SK-N-SH treated with all-trans-retinoic acid at 6 μM for 48 hours (cell line): ENCODE results near the gene TBCD.

Experiments used
- ATAC-seq: fragments of 200-7000 bp; cut with Tn5 transposase; 3 replicates; pipeline ENCODE4 v1.9.1; 2020; ENCODE audit warnings: mild to moderate bottlenecking, moderate library complexity
- ARNTL ChIP-seq: fragments of 450-650 bp; formaldehyde crosslinking; IDR thresholded peaks from 2 replicates; pipeline ENCODE4 v1.5.0; 2020; ENCODE audit warnings: low read depth, mild to moderate bottlenecking, moderate library complexity, borderline replicate concordance
- CSDC2 ChIP-seq: fragments of 250-450 bp; sonication (Bioruptor Pico); IDR thresholded peaks from 2 replicates; pipeline ENCODE4 v1.5.0; 2020; ENCODE audit warnings: mild to moderate bottlenecking, moderate library complexity
- ESRRG ChIP-seq: fragments of 250-450 bp; sonication (Bioruptor Pico); IDR thresholded peaks from 2 replicates; pipeline ENCODE4 v1.6.1; 2021; ENCODE audit warnings: mild to moderate bottlenecking
- GLIS3 ChIP-seq: fragments of 250-450 bp; sonication (Bioruptor Pico); IDR thresholded peaks from 2 replicates; pipeline ENCODE4 v1.5.0; 2020; ENCODE audit warnings: mild to moderate bottlenecking, moderate library complexity
- ISL1 ChIP-seq: fragments of 250-450 bp; sonication (Bioruptor Pico); IDR thresholded peaks from 2 replicates; pipeline ENCODE4 v2.1.2; 2022; ENCODE audit warnings: mild to moderate bottlenecking, moderate library complexity
- OSR1 ChIP-seq: fragments of 250-450 bp; sonication (Bioruptor Pico); IDR thresholded peaks from 2 replicates; pipeline ENCODE4 v1.8.0; 2022; ENCODE audit warnings: moderate library complexity, mild to moderate bottlenecking, inconsistent platforms
- RARB ChIP-seq: fragments of 250-450 bp; sonication (Bioruptor Pico); IDR thresholded peaks from 2 replicates; pipeline ENCODE4 v1.8.0; 2021; ENCODE audit warnings: mild to moderate bottlenecking, moderate library complexity
- SNAI2 ChIP-seq: fragments of 250-450 bp; sonication (Bioruptor Pico); IDR thresholded peaks from 2 replicates; pipeline ENCODE4 v1.5.0; 2020; ENCODE audit warnings: mild to moderate bottlenecking, moderate library complexity
- TCF4 ChIP-seq: fragments of 250-450 bp; sonication (Bioruptor Pico); IDR thresholded peaks from 2 replicates; pipeline ENCODE4 v1.8.0; 2021; ENCODE audit warnings: mild to moderate bottlenecking, moderate library complexity, borderline replicate concordance
- TOX ChIP-seq: fragments of 250-450 bp; sonication (Bioruptor Pico); IDR thresholded peaks from 2 replicates; pipeline ENCODE4 v1.8.0; 2021; ENCODE audit warnings: mild to moderate bottlenecking, moderate library complexity, borderline replicate concordance
- ZC3H10 ChIP-seq: fragments of 250-450 bp; sonication (Bioruptor Pico); IDR thresholded peaks from 2 replicates; pipeline ENCODE4 v1.5.1; 2021; ENCODE audit warnings: mild to moderate bottlenecking, moderate library complexity
- ZFP3 ChIP-seq: fragments of 250-450 bp; sonication (Bioruptor Pico); IDR thresholded peaks from 2 replicates; pipeline ENCODE4 v1.5.0; 2020; ENCODE audit warnings: mild to moderate bottlenecking, moderate library complexity
- ZFP30 ChIP-seq: fragments of 450-650 bp; formaldehyde crosslinking; IDR thresholded peaks from 2 replicates; pipeline ENCODE4 v1.5.0; 2022; ENCODE audit warnings: mild to moderate bottlenecking, moderate library complexity
- ZNF565 ChIP-seq: fragments of 450-650 bp; formaldehyde crosslinking; conservative IDR thresholded peaks from 2 replicates; pipeline ENCODE4 v1.5.0; 2020; ENCODE audit warnings: low read depth, mild to moderate bottlenecking, moderate library complexity
- ZNF70 ChIP-seq: fragments of 450-650 bp; formaldehyde crosslinking; IDR thresholded peaks from 2 replicates; pipeline ENCODE4 v1.5.0; 2020; ENCODE audit warnings: mild to moderate bottlenecking, moderate library complexity
- ZNF8 ChIP-seq: fragments of 450-650 bp; formaldehyde crosslinking; IDR thresholded peaks from 2 replicates; pipeline ENCODE4 v1.5.0; 2020; ENCODE audit warnings: mild to moderate bottlenecking, moderate library complexity
- TF ChIP-seq, protein P1 (sequence below): fragments of 250-450 bp; sonication (Bioruptor Pico); IDR thresholded peaks from 2 replicates; pipeline ENCODE4 v1.5.0; 2020; ENCODE audit warnings: mild to moderate bottlenecking, moderate library complexity
- TF ChIP-seq, protein P2 (sequence below): fragments of 250-450 bp; sonication (Bioruptor Pico); IDR thresholded peaks from 2 replicates; pipeline ENCODE4 v1.8.0; 2020; ENCODE audit warnings: mild to moderate bottlenecking, moderate library complexity, borderline replicate concordance
- TF ChIP-seq, protein P3 (sequence below): fragments of 250-450 bp; sonication (Bioruptor Pico); IDR thresholded peaks from 2 replicates; pipeline ENCODE4 v1.5.1; 2021; ENCODE audit warnings: mild to moderate bottlenecking, moderate library complexity
- TF ChIP-seq, protein P4 (sequence below): fragments of 250-450 bp; sonication (Bioruptor Pico); IDR thresholded peaks from 2 replicates; pipeline ENCODE4 v1.8.0; 2021; ENCODE audit warnings: low read depth, mild to moderate bottlenecking, moderate library complexity, borderline replicate concordance
- TF ChIP-seq, protein P5 (sequence below): fragments of 250-450 bp; sonication (Bioruptor Pico); IDR thresholded peaks from 2 replicates; pipeline ENCODE4 v1.5.1; 2020; ENCODE audit warnings: low read depth, mild to moderate bottlenecking, moderate library complexity

The TBCD gene

DNA sequence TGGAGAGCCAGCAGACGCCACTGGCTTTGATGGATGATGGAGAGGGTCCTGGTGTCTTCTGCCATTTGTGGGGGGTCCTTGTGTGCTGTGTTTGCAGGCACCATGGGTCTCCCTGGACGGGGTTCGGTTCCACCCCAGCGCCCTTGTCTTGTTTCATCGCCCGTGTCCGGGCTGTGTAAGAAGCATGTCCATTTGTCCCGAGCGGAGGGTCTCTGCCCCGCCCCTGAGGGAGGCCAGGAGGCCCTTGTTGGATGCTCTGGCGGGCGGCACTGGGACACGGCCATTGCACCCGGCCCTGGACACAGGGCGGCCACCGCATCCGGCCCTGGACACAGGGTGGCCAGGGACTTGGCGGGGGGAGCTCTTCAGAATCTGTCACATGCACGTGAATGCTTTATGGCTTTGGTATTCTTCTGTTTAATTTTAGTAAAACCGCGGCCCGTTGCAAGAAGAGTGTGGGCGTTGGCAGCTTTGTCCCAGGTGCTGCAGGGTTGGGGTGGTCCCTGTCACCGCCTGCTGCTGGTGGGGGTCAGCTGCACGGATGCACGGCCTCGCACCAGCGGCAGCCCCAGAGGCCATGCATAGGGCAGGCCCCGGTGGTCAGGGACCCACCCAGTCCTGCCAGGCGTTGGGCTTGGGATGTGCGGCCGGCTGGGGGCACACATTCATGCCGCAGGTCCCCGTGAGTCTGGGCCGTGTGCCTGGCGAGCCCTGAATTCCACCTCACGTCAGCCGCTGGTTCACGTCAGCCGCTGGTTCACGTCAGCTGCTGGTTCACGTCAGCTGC, 108.9 kb downstream of the TBCD start:
- ATAC-seq: no peak
- TF ChIP-seq, protein P1, sequence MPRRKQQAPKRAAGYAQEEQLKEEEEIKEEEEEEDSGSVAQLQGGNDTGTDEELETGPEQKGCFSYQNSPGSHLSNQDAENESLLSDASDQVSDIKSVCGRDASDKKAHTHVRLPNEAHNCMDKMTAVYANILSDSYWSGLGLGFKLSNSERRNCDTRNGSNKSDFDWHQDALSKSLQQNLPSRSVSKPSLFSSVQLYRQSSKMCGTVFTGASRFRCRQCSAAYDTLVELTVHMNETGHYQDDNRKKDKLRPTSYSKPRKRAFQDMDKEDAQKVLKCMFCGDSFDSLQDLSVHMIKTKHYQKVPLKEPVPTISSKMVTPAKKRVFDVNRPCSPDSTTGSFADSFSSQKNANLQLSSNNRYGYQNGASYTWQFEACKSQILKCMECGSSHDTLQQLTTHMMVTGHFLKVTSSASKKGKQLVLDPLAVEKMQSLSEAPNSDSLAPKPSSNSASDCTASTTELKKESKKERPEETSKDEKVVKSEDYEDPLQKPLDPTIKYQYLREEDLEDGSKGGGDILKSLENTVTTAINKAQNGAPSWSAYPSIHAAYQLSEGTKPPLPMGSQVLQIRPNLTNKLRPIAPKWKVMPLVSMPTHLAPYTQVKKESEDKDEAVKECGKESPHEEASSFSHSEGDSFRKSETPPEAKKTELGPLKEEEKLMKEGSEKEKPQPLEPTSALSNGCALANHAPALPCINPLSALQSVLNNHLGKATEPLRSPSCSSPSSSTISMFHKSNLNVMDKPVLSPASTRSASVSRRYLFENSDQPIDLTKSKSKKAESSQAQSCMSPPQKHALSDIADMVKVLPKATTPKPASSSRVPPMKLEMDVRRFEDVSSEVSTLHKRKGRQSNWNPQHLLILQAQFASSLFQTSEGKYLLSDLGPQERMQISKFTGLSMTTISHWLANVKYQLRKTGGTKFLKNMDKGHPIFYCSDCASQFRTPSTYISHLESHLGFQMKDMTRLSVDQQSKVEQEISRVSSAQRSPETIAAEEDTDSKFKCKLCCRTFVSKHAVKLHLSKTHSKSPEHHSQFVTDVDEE: no peak
- no peak for TF ChIP-seq ZC3H10 (CRISPR knock-in tag)
- no peak for TF ChIP-seq ESRRG (CRISPR knock-in tag)
- no peak for TF ChIP-seq GLIS3 (CRISPR knock-in tag)
- no peak for TF ChIP-seq ZNF8 (CRISPR knock-in tag)
- no peak for TF ChIP-seq ISL1 (CRISPR knock-in tag)
- no peak for TF ChIP-seq RARB (CRISPR knock-in tag)
- TF ChIP-seq ZNF70 (CRISPR knock-in tag): no peak
- TF ChIP-seq ZFP30 (CRISPR knock-in tag): no peak
- TF ChIP-seq, protein P2, sequence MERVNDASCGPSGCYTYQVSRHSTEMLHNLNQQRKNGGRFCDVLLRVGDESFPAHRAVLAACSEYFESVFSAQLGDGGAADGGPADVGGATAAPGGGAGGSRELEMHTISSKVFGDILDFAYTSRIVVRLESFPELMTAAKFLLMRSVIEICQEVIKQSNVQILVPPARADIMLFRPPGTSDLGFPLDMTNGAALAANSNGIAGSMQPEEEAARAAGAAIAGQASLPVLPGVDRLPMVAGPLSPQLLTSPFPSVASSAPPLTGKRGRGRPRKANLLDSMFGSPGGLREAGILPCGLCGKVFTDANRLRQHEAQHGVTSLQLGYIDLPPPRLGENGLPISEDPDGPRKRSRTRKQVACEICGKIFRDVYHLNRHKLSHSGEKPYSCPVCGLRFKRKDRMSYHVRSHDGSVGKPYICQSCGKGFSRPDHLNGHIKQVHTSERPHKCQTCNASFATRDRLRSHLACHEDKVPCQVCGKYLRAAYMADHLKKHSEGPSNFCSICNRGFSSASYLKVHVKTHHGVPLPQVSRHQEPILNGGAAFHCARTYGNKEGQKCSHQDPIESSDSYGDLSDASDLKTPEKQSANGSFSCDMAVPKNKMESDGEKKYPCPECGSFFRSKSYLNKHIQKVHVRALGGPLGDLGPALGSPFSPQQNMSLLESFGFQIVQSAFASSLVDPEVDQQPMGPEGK (CRISPR knock-in tag): no peak
- TF ChIP-seq, protein P3, sequence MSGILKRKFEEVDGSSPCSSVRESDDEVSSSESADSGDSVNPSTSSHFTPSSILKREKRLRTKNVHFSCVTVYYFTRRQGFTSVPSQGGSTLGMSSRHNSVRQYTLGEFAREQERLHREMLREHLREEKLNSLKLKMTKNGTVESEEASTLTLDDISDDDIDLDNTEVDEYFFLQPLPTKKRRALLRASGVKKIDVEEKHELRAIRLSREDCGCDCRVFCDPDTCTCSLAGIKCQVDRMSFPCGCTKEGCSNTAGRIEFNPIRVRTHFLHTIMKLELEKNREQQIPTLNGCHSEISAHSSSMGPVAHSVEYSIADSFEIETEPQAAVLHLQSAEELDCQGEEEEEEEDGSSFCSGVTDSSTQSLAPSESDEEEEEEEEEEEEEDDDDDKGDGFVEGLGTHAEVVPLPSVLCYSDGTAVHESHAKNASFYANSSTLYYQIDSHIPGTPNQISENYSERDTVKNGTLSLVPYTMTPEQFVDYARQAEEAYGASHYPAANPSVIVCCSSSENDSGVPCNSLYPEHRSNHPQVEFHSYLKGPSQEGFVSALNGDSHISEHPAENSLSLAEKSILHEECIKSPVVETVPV (CRISPR knock-in tag): no peak
- TF ChIP-seq TCF4 (CRISPR knock-in tag): no peak
- no peak for TF ChIP-seq ZFP3
- TF ChIP-seq, protein P4, sequence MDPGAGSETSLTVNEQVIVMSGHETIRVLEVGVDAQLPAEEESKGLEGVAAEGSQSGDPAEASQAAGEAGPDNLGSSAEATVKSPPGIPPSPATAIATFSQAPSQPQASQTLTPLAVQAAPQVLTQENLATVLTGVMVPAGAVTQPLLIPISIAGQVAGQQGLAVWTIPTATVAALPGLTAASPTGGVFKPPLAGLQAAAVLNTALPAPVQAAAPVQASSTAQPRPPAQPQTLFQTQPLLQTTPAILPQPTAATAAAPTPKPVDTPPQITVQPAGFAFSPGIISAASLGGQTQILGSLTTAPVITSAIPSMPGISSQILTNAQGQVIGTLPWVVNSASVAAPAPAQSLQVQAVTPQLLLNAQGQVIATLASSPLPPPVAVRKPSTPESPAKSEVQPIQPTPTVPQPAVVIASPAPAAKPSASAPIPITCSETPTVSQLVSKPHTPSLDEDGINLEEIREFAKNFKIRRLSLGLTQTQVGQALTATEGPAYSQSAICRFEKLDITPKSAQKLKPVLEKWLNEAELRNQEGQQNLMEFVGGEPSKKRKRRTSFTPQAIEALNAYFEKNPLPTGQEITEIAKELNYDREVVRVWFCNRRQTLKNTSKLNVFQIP (CRISPR knock-in tag): no peak
- TF ChIP-seq ZNF565 (CRISPR knock-in tag): no peak
- TF ChIP-seq CSDC2 (CRISPR knock-in tag): no peak
- no peak for TF ChIP-seq TOX (CRISPR knock-in tag)
- TF ChIP-seq, protein P5, sequence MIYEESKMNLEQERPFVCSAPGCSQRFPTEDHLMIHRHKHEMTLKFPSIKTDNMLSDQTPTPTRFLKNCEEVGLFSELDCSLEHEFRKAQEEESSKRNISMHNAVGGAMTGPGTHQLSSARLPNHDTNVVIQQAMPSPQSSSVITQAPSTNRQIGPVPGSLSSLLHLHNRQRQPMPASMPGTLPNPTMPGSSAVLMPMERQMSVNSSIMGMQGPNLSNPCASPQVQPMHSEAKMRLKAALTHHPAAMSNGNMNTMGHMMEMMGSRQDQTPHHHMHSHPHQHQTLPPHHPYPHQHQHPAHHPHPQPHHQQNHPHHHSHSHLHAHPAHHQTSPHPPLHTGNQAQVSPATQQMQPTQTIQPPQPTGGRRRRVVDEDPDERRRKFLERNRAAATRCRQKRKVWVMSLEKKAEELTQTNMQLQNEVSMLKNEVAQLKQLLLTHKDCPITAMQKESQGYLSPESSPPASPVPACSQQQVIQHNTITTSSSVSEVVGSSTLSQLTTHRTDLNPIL (CRISPR knock-in tag): no peak
- no peak for TF ChIP-seq SNAI2
- TF ChIP-seq OSR1: no peak
- TF ChIP-seq, all 23 proteins: peak for 0

DNA sequence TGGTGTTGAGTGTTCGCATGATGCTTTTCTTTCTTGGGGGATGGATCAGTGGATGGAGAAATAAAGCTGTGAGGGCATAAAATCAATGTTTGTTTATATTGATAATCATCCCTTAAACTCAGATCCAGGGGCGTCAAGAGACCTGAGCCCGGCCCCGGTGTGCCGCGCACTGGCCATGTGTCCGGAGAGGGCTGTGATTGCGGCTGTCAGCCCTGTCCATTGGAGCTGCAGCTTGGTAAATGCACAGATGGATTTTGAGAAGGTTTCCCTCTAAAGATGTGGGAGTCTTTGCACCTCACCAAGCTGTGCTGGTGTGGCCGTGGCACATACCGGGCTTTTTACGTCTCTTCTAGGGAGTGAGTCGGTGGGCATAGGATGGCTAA, 109.5 kb downstream of the TBCD start:
- no peak for ATAC-seq
- no peak for TF ChIP-seq ESRRG (CRISPR knock-in tag)
- TF ChIP-seq ARNTL: no peak
- TF ChIP-seq, protein P1: no peak
- TF ChIP-seq CSDC2 (CRISPR knock-in tag): no peak
- TF ChIP-seq ZNF565 (CRISPR knock-in tag): no peak
- TF ChIP-seq SNAI2: no peak
- no peak for TF ChIP-seq GLIS3 (CRISPR knock-in tag)
- TF ChIP-seq OSR1: no peak
- TF ChIP-seq, protein P4 (CRISPR knock-in tag): no peak
- TF ChIP-seq, protein P2 (CRISPR knock-in tag): no peak
- TF ChIP-seq, protein P5 (CRISPR knock-in tag): no peak
